ENCODE measurements around the gene SMOC2. TPM values are rescaled to one million over a fixed set of nuclear protein-coding genes. Genes with fewer than 3 reads are reported as not detected.

Gene SMOC2
- total RNA-seq, 3 donors from 2014 or later, result 11.4 to 40.4 (median 18.8) TPM

- intact Hi-C loops (cut with DNase I, micrococcal nuclease), result no loop called here
- Histone ChIP-seq H3K9me3 (peaks cover 3% of the 10 kb centered on the region), H3K4me3 (no peak overlapping the region), H3K36me3 (ENCODE audit: low read depth) (no peaks in the 10 kb centered on the region), H3K4me1 (ENCODE audit: low read depth) (no peaks in the 10 kb centered on the region)
- no peak for ATAC-seq
- TF ChIP-seq CTCF (IDR thresholded peaks at IDR 0.05), result no peak
- DNase-seq, result no peak
These were observed 34.4 kb downstream of the SMOC2 start for GRCh38 chr6:168475188-168476013.

- ATAC-seq, result no peak
- DNase-seq, result no peak
- H3K4me1 ChIP-seq (ENCODE audit: low read depth), result no peaks in the 10 kb centered on the region
- H3K4me3 ChIP-seq, result no peak overlapping the region
- H3K9me3 ChIP-seq, result peaks cover 7% of the 10 kb centered on the region
- no peaks in the 10 kb centered on the region for H3K36me3 ChIP-seq (ENCODE audit: low read depth)
- TF ChIP-seq CTCF (IDR thresholded peaks at IDR 0.05), result no peak
- intact Hi-C loops (cut with DNase I, micrococcal nuclease), result no loop called here
These were observed 38.4 kb downstream of the SMOC2 start for GRCh38 chr6:168479421-168479820.

DNA sequence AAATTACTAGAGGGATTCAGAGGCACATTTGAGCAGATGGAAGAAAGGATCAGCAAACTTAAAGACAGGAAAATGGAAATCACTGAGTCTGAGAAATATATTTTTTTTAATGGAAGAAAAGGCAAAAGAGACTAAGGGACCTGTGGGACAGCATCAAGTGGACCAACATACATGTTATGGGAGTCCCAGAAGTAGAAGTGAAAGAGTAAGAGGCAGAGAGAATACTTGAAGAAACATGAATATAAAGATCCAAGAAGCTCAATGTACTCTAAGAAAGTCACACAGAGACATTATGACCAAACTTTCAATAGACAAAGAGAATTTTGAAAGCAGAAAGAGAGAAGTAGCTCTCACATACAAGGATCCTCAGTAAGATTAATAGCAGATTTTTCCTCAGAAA lies 39.5 kb downstream of the SMOC2 start:
- H3K9me3 ChIP-seq, result peaks cover 7% of the 10 kb centered on the region
- intact Hi-C loops (cut with DNase I, micrococcal nuclease), result no loop called here
- no peak for ATAC-seq
- TF ChIP-seq CTCF (IDR thresholded peaks at IDR 0.05), result no peak
- no peak for DNase-seq
- H3K4me3 ChIP-seq, result no peak overlapping the region
- H3K4me1 ChIP-seq (ENCODE audit: low read depth), result no peaks in the 10 kb centered on the region
- H3K36me3 ChIP-seq (ENCODE audit: low read depth), result no peaks in the 10 kb centered on the region

DNA sequence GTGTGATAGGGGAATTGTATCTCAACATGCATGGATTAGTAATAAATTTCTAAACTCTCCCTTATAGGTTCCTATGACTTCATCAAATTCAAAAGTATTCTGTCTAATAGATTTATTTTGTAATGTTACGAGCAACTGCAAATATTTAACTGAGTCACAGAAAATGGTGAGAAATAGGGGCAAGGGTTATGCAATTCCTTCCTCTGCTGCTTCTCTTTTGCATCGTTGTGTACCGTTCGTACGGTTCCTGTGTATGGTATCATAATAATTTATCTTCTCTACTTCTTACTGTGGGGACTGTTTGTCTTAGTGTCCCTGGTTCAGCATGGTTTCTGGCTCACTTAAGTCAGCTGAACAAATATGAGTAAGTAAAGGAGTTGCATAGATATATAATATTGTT lies 44.8 kb downstream of the SMOC2 start:
- TF ChIP-seq CTCF (IDR thresholded peaks at IDR 0.05), result no peak
- Histone ChIP-seq H3K36me3 (ENCODE audit: low read depth) (no peaks in the 10 kb centered on the region), H3K4me1 (ENCODE audit: low read depth) (no peaks in the 10 kb centered on the region), H3K9me3 (peaks cover under 1% of the 10 kb centered on the region), H3K4me3 (no peak overlapping the region)
- ATAC-seq (no peak), DNase-seq (no peak)
- intact Hi-C loops (cut with DNase I, micrococcal nuclease), result no loop called here

DNA sequence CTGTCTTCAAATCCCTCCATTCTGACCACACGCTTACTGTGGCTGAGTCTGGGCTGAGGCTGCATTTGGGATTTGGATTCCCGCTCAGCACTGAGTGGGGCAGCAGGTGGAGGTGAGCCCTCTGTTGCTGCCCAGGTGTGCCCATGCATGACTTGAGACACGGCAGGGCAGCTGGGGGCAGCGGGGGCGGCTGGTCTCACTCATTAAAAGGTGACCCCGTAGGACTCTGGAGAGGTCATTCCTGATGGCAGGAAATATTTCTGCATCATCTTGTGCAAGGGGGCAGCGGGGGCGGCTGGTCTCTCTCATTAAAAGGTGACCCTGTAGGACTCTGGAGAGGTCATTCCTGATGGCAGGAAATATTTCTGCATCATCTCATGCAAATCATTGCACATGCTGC lies 49.8 kb downstream of the SMOC2 start:
- no peak overlapping the region for H3K4me3 ChIP-seq
- ATAC-seq (no peak), DNase-seq (no peak)
- intact Hi-C loops (cut with DNase I, micrococcal nuclease), result no loop called here
- H3K9me3 ChIP-seq, result no peaks in the 10 kb centered on the region
- no peaks in the 10 kb centered on the region for H3K4me1 ChIP-seq (ENCODE audit: low read depth)
- H3K36me3 ChIP-seq (ENCODE audit: low read depth), result no peaks in the 10 kb centered on the region
- no peak for TF ChIP-seq CTCF (IDR thresholded peaks at IDR 0.05)

Data from mucosa of descending colon (tissue), 3 donors.